K562 (cell line): ENCODE results near the gene CCDC201. TPM values are rescaled to one million over a fixed set of nuclear protein-coding genes. Genes with fewer than 3 reads are reported as not detected.

Source experiments
- ATAC-seq: fragments of 200-7000 bp; cut with Tn5 transposase; 3 replicates; pipeline ENCODE4 v1.9.1; 2020; ENCODE audit warnings: moderate library complexity
- BruUV-seq: library from RNA; stranded (reverse); fragments of 400-500 nt; replicated peaks from 2 replicates; lab custom pipeline; 2021; lab: Mats Ljungman, UMichigan
- CTCF ChIA-PET: fragments of 300-600 bp; formaldehyde crosslinking; extraction: SDS; loops from one replicate; lab custom pipeline; 2021; ENCODE audit warnings: low intra/inter-chr PET ratio; lab: Yijun Ruan, JAX
- POLR2A ChIA-PET: fragments of 300-600, 350-650 bp; sonication (Branson Sonifier 250); formaldehyde crosslinking; extraction: SDS; loops from one replicate; lab custom pipeline; 2021; ENCODE audit warnings: antibody characterized with exemption, inconsistent platforms; lab: Yijun Ruan, JAX
- DNase-seq, 4 experiments: peaks; one replicate each; pipeline versions ENCODE4 v3.0.0 to v3.0.0-alpha.2; 2011 to 2018; ENCODE audit warnings: low spot score in 3 of 4, mixed read lengths in 3 of 4; ENCODE audit errors: extremely low read depth in 1 of 4
- FAIRE-seq: peaks from 2 replicates; lab custom pipeline; 2011; peaks lifted over from hg19 to GRCh38; lab: Jason Lieb, UNC
- H2AFZ ChIP-seq: 2 replicates; pipeline ENCODE4 v1.6.0; 2011; ENCODE audit warnings: low read depth, low read length, control low read depth, inconsistent platforms
- H3K27ac ChIP-seq: fragments of 200-600 bp; 3 replicates; pipeline ENCODE4 v1.8.0; 2011; ENCODE audit warnings: low read depth, mild to moderate bottlenecking, control low read depth, inconsistent platforms, low read length, moderate library complexity, mixed read lengths; ENCODE audit errors: extremely low read depth
- H3K27me3 ChIP-seq, 2 experiments: fragments of 300-600 bp in 1 of 2; 2 replicates in 1 of 2; 3 replicates in 1 of 2; pipeline versions ENCODE4 v1.6.0 to v1.8.0; 2011; ENCODE audit warnings: inconsistent platforms in 2 of 2, low read length in 2 of 2, mild to moderate bottlenecking in 1 of 2, mixed read lengths in 1 of 2, moderate library complexity in 1 of 2; ENCODE audit not compliant: control insufficient read depth in 2 of 2, insufficient read depth in 2 of 2
- H3K36me3 ChIP-seq: fragments of 300-600 bp; 3 replicates; pipeline ENCODE4 v1.8.0; 2011; ENCODE audit warnings: mild to moderate bottlenecking, low read length, inconsistent platforms; ENCODE audit not compliant: control insufficient read depth, insufficient read depth
- H3K4me1 ChIP-seq, 2 experiments: fragments of 200-600 bp in 1 of 2; replicated peaks in 1 of 2; 2 replicates in 1 of 2; 3 replicates in 1 of 2; pipeline versions ENCODE4 v1.5.1 to v1.8.0; 2011; ENCODE audit warnings: inconsistent platforms in 2 of 2, low read length in 2 of 2, mild to moderate bottlenecking in 1 of 2, mixed read lengths in 1 of 2, moderate library complexity in 1 of 2; ENCODE audit not compliant: control insufficient read depth in 2 of 2, insufficient read depth in 2 of 2
- H3K4me2 ChIP-seq: 2 replicates; pipeline ENCODE4 v1.6.1; 2011; ENCODE audit warnings: low read length, control low read depth, inconsistent platforms, mixed read lengths; ENCODE audit not compliant: insufficient read depth
- H3K4me3 ChIP-seq: fragments of 200-600 bp; sonication (generic), shearing (Covaris generic); 2 replicates; pipeline ENCODE4 v1.5.1; 2016; ENCODE audit warnings: control low read depth, inconsistent platforms
- H3K79me2 ChIP-seq: fragments of 200-600 bp; 3 replicates; pipeline ENCODE4 v1.8.0; 2011; ENCODE audit warnings: low read length, inconsistent platforms; ENCODE audit not compliant: control insufficient read depth, insufficient read depth
- H3K9ac ChIP-seq, 2 experiments: 2 replicates each; pipeline versions ENCODE4 v1.6.0 to v1.6.1; 2011; ENCODE audit warnings: low read depth in 2 of 2, low read length in 2 of 2, control low read depth in 1 of 2, inconsistent platforms in 1 of 2, mild to moderate bottlenecking in 1 of 2, mixed read lengths in 1 of 2; ENCODE audit not compliant: insufficient read depth in 1 of 2
- H3K9me1 ChIP-seq: one replicate; pipeline ENCODE4 v1.6.0; 2011; ENCODE audit warnings: inconsistent platforms, mild to moderate bottlenecking, low read length, moderate library complexity; ENCODE audit not compliant: control insufficient read depth, insufficient read depth
- H3K9me3 ChIP-seq: replicated peaks from 2 replicates; pipeline ENCODE4 v1.5.1; 2011; ENCODE audit warnings: low read depth, low read length, inconsistent platforms; ENCODE audit not compliant: control insufficient read depth, insufficient read depth
- H4K20me1 ChIP-seq: replicated peaks from 2 replicates; pipeline ENCODE4 v1.6.1; 2011; ENCODE audit warnings: low read length, inconsistent platforms, mixed read lengths; ENCODE audit not compliant: control insufficient read depth, insufficient read depth
- ESRRA ChIP-seq: fragments of 450-650 bp; IDR thresholded peaks from 2 replicates; pipeline ENCODE4 v1.6.1; 2014; ENCODE audit warnings: low read depth, mild to moderate bottlenecking, moderate library complexity, borderline replicate concordance
- NBN ChIP-seq: fragments of 450-650 bp; IDR thresholded peaks from 2 replicates; pipeline ENCODE4 v1.6.1; 2016; ENCODE audit warnings: low read depth, mild to moderate bottlenecking
- SRSF3 ChIP-seq: fragments of 200-400 bp; formaldehyde crosslinking; IDR thresholded peaks from 2 replicates; pipeline ENCODE4 v1.6.1; 2016; ENCODE audit warnings: mild to moderate bottlenecking, low read length, moderate library complexity; ENCODE audit not compliant: insufficient read depth
- WGBS: fragments of 100-300 bp; shearing (Covaris generic); methylation state at CpG from one replicate; pipeline ENCODE4 v1.1.6; 2016; ENCODE audit warnings: low coverage, mixed read lengths; ENCODE audit not compliant: insufficient coverage; ENCODE audit errors: missing lambda C conversion rate; 5-methylcytosine and 5-hydroxymethylcytosine counted together
- in situ Hi-C: fragments of 300-500 bp; cut with MboI; formaldehyde crosslinking; loops from 4 replicates; pipeline ENCODE4 v1.15.0; 2018; ENCODE audit warnings: inconsistent platforms, mixed read lengths
- intact Hi-C: fragments of 100-400 bp; cut with micrococcal nuclease; formaldehyde crosslinking; loops from 2 replicates; pipeline ENCODE4 v1.14.2; 2022
- polyA plus RNA-seq, 8 experiments: library from polyadenylated mRNA; depleted of rRNA in 4 of 8; stranded (reverse) in 5 of 8; unstranded in 3 of 8; fragments of >200 nt; fragmentation: Nextera tagmentation in 2 of 8; fragmentation: Illumina TruSeq in 1 of 8; extraction: Ambion mirVana in 2 of 8; extraction: Trizol in 1 of 8; gene quantifications; 2 replicates each; pipeline versions ENCODE4 v1.2.1 to v1.2.3, GENCODE V29; 2011 to 2014; ENCODE audit warnings: inconsistent platforms in 1 of 8, missing spikeins in 1 of 8
- total RNA-seq, 7 experiments: library from RNA; depleted of rRNA in 6 of 7; stranded (reverse); fragments of >200 nt in 6 of 7; fragmentation: Illumina TruSeq in 2 of 7; extraction: Trizol in 2 of 7; gene quantifications; 2 replicates each; pipeline versions ENCODE4 v1.2.1 to v1.2.3, GENCODE V29; 2011 to 2021; ENCODE audit warnings: low replicate concordance in 1 of 7
- TF ChIP-seq, protein P1 (sequence below): fragments of 450-650 bp; IDR thresholded peaks from 2 replicates; pipeline ENCODE4 v1.6.1; 2018; ENCODE audit warnings: mild to moderate bottlenecking, low read depth; ENCODE audit not compliant: partially characterized antibody
- TF ChIP-seq, protein P2 (sequence below): fragments of 450-650 bp; IDR thresholded peaks from 2 replicates; pipeline ENCODE4 v1.6.1; 2017; ENCODE audit warnings: mild to moderate bottlenecking, moderate library complexity
- TF ChIP-seq, protein P3 (sequence below): fragments of 250-450 bp; sonication (Bioruptor Pico); IDR thresholded peaks from 2 replicates; pipeline ENCODE4 v1.4.0; 2020; ENCODE audit warnings: borderline replicate concordance

Gene CCDC201
- total and polyA plus RNA-seq, 9 of the 15 experiments (the other 6 are each of a cell fraction or from before 2014, with no cell fraction given) = not detected

DNA sequence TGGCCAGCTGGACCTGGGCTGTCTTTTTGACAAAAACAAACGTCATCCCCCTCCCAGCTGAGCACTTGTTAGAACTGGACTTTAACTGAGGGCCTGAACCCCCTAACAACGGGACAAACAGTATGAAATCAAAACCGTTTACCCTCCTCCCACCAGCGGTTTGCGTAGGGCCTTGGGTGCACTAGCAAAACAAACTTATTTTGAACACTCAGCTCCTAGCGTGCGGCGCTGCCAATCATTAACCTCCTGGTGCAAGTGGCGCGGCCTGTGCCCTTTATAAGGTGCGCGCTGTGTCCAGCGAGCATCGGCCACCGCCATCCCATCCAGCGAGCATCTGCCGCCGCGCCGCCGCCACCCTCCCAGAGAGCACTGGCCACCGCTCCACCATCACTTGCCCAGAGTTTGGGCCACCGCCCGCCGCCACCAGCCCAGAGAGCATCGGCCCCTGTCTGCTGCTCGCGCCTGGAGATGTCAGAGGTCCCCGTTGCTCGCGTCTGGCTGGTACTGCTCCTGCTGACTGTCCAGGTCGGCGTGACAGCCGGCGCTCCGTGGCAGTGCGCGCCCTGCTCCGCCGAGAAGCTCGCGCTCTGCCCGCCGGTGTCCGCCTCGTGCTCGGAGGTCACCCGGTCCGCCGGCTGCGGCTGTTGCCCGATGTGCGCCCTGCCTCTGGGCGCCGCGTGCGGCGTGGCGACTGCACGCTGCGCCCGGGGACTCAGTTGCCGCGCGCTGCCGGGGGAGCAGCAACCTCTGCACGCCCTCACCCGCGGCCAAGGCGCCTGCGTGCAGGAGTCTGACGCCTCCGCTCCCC lies 15.5 kb upstream of the CCDC201 start, which contains the start of gene IGFBP1:
Gene IGFBP1, plus strand, starts transcription at position 304 of the 808 bp plus-strand sequence. Its CDS starts 165 bp downstream, at position 469.
- Histone ChIP-seq H3K4me3 (no peak within 1 kb of the TSS), H2AFZ (no peak within 1 kb of the TSS), H3K36me3 (no peaks in the 10 kb centered on the region), H3K9me1 (no peaks in the 10 kb centered on the region), H3K79me2 (no peaks in the 10 kb centered on the region), H3K27ac (no peak within 1 kb of the TSS), H3K9ac (no peak within 1 kb of the TSS), H3K27me3 (peaks cover 7 to 38% of the 10 kb centered on the region in 2 experiments; a peak in 4 of 5 replicates), H3K4me2 (no peak within 1 kb of the TSS), H4K20me1 (no peaks in the 10 kb centered on the region), H3K9me3 (no peaks in the 10 kb centered on the region), H3K4me1 (peaks cover 0 to 6% of the 10 kb centered on the region in 2 experiments; a peak in 2 of 5 replicates)
- ChIA-PET CTCF (no interaction called here), POLR2A (no interaction called here)
- in situ Hi-C loops = no loop called here
- WGBS = 4% methylated on average over 40 of the region's 73 CpGs
- ATAC-seq = no peak
- no peak for FAIRE-seq
- no peak for DNase-seq
- TF ChIP-seq ESRRA (no peak), NBN (no peak), SRSF3 (no peak)
- TF ChIP-seq, protein P1, sequence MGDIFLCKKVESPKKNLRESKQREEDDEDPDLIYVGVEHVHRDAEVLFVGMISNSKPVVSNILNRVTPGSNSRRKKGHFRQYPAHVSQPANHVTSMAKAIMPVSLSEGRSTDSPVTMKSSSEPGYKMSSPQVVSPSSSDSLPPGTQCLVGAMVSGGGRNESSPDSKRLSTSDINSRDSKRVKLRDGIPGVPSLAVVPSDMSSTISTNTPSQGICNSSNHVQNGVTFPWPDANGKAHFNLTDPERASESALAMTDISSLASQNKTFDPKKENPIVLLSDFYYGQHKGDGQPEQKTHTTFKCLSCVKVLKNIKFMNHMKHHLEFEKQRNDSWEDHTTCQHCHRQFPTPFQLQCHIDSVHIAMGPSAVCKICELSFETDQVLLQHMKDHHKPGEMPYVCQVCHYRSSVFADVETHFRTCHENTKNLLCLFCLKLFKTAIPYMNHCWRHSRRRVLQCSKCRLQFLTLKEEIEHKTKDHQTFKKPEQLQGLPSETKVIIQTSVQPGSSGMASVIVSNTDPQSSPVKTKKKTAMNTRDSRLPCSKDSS = no peak
- TF ChIP-seq, protein P2, sequence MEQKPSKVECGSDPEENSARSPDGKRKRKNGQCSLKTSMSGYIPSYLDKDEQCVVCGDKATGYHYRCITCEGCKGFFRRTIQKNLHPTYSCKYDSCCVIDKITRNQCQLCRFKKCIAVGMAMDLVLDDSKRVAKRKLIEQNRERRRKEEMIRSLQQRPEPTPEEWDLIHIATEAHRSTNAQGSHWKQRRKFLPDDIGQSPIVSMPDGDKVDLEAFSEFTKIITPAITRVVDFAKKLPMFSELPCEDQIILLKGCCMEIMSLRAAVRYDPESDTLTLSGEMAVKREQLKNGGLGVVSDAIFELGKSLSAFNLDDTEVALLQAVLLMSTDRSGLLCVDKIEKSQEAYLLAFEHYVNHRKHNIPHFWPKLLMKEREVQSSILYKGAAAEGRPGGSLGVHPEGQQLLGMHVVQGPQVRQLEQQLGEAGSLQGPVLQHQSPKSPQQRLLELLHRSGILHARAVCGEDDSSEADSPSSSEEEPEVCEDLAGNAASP = no peak
- TF ChIP-seq, protein P3, sequence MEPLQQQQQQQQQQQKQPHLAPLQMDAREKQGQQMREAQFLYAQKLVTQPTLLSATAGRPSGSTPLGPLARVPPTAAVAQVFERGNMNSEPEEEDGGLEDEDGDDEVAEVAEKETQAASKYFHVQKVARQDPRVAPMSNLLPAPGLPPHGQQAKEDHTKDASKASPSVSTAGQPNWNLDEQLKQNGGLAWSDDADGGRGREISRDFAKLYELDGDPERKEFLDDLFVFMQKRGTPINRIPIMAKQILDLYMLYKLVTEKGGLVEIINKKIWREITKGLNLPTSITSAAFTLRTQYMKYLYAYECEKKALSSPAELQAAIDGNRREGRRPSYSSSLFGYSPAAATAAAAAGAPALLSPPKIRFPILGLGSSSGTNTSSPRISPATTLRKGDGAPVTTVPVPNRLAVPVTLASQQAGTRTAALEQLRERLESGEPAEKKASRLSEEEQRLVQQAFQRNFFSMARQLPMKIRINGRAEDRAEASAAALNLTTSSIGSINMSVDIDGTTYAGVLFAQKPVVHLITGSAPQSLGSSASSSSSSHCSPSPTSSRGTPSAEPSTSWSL (CRISPR knock-in tag) = no peak
- intact Hi-C loops = no loop called here
- BruUV-seq = no TSS peak
